Measurements from ENCODE around the gene NUP210L.

Gene NUP210L

GRCh38 chr1:154154534-154155191, at the start of gene NUP210L:
NUP210L (minus strand) TSS chr1:154155073.
- DNase-seq (ENCODE audit: low spot score), result no peak

- no peak for DNase-seq (ENCODE audit: low spot score)
These were observed 44.6 kb upstream of the NUP210L start for GRCh38 chr1:154199563-154199879.

GRCh38 chr1:154198756-154199562, 44.1 kb upstream of the NUP210L start:
- DNase-seq (ENCODE audit: low spot score), result peak; percentile 52

GRCh38 chr1:154193821-154194220, 38.9 kb upstream of the NUP210L start:
- no peak for DNase-seq (ENCODE audit: low spot score)

- DNase-seq (ENCODE audit: low spot score), result no peak
These were observed 37.6 kb upstream of the NUP210L start for GRCh38 chr1:154192476-154192875.

GRCh38 chr1:154191990-154192461, 37.2 kb upstream of the NUP210L start, which contains the start of gene TPM3:
TPM3 (minus strand) TSS chr1:154192100; CDS start chr1:154192018, 82 bp downstream.
- no peak for DNase-seq (ENCODE audit: low spot score)

- no peak for DNase-seq (ENCODE audit: low spot score)
These were observed 35.7 kb upstream of the NUP210L start for GRCh38 chr1:154190550-154190949.

GRCh38 chr1:154186852-154187501, 32.1 kb upstream of the NUP210L start:
- no peak for DNase-seq (ENCODE audit: low spot score)

GRCh38 chr1:154186177-154186576, 31.3 kb upstream of the NUP210L start:
- DNase-seq (ENCODE audit: low spot score), result peak; percentile 53

GRCh38 chr1:154183046-154183915, 28.4 kb upstream of the NUP210L start:
- peak; percentile 91 for DNase-seq (ENCODE audit: low spot score)

GRCh38 chr1:154182344-154183045, 27.6 kb upstream of the NUP210L start:
- peak; percentile 74 for DNase-seq (ENCODE audit: low spot score)

- DNase-seq (ENCODE audit: low spot score), result no peak
These were observed 27.1 kb upstream of the NUP210L start for GRCh38 chr1:154181944-154182343.

GRCh38 chr1:154179946-154180687, 25.2 kb upstream of the NUP210L start:
- DNase-seq (ENCODE audit: low spot score), result no peak

GRCh38 chr1:154178911-154179811, 24.3 kb upstream of the NUP210L start:
- no peak for DNase-seq (ENCODE audit: low spot score)

- no peak for DNase-seq (ENCODE audit: low spot score)
These were observed 23.1 kb upstream of the NUP210L start for GRCh38 chr1:154178013-154178412.

GRCh38 chr1:154176337-154176736, 21.5 kb upstream of the NUP210L start:
- no peak for DNase-seq (ENCODE audit: low spot score)

GRCh38 chr1:154174654-154175053, 19.8 kb upstream of the NUP210L start:
- no peak for DNase-seq (ENCODE audit: low spot score)

- no peak for DNase-seq (ENCODE audit: low spot score)
These were observed 17.0 kb upstream of the NUP210L start for GRCh38 chr1:154171880-154172279.

GRCh38 chr1:154171223-154171583, 16.3 kb upstream of the NUP210L start:
- DNase-seq (ENCODE audit: low spot score), result no peak
